ENCODE measurements around the gene ECM1. TPM values are rescaled to one million over a fixed set of nuclear protein-coding genes. Genes with fewer than 3 reads are reported as not detected.

ECM1 gene
- total RNA-seq, 1 donor from 2014 or later: under 0.01 TPM

GRCh38 chr1:150512846-150513245 is 4.9 kb downstream of the ECM1 start:
- no peak for DNase-seq (ENCODE audit: low read depth in 2 of 2)

- no peak for DNase-seq (ENCODE audit: low read depth in 2 of 2)
Measured at GRCh38 chr1:150513351-150513791, 5.5 kb downstream of the ECM1 start.

- no peak for DNase-seq (ENCODE audit: low read depth in 2 of 2)
Measured at GRCh38 chr1:150514260-150514659, 6.4 kb downstream of the ECM1 start.

- no peak for DNase-seq (ENCODE audit: low read depth in 2 of 2)
Measured at GRCh38 chr1:150514913-150515327, 7.0 kb downstream of the ECM1 start.

- peak; percentile 72 to 95 for DNase-seq (ENCODE audit: low read depth in 2 of 2)
Measured at GRCh38 chr1:150515328-150516049, 7.6 kb downstream of the ECM1 start, which contains the start of gene FALEC. TSS of gene FALEC (plus strand) at chr1:150515752.

GRCh38 chr1:150516050-150516591 is 8.2 kb downstream of the ECM1 start:
- DNase-seq (ENCODE audit: low read depth in 2 of 2): no peak

GRCh38 chr1:150516616-150517015 is 8.7 kb downstream of the ECM1 start:
- DNase-seq (ENCODE audit: low read depth in 2 of 2): no peak

GRCh38 chr1:150521196-150521968 is 13.5 kb downstream of the ECM1 start:
- no peak for DNase-seq (ENCODE audit: low read depth in 2 of 2)

GRCh38 chr1:150525348-150525747 is 17.4 kb downstream of the ECM1 start:
- DNase-seq (ENCODE audit: low read depth in 2 of 2): no peak

- DNase-seq (ENCODE audit: low read depth in 2 of 2): no peak
Measured at GRCh38 chr1:150528196-150528595, 20.3 kb downstream of the ECM1 start.

GRCh38 chr1:150529017-150529416 is 21.1 kb downstream of the ECM1 start:
- peak in 1 of 2 donors; percentile 30 for DNase-seq (ENCODE audit: low read depth in 2 of 2)

GRCh38 chr1:150530491-150531159 is 22.7 kb downstream of the ECM1 start:
- DNase-seq (ENCODE audit: low read depth in 2 of 2): no peak

GRCh38 chr1:150532860-150533259 is 25.0 kb downstream of the ECM1 start:
- DNase-seq (ENCODE audit: low read depth in 2 of 2): no peak

GRCh38 chr1:150534002-150534401 is 26.1 kb downstream of the ECM1 start:
- no peak for DNase-seq (ENCODE audit: low read depth in 2 of 2)

- no peak for DNase-seq (ENCODE audit: low read depth in 2 of 2)
Measured at GRCh38 chr1:150535511-150536287, 27.8 kb downstream of the ECM1 start.

GRCh38 chr1:150536836-150537731 is 29.2 kb downstream of the ECM1 start:
- no peak for DNase-seq (ENCODE audit: low read depth in 2 of 2)

GRCh38 chr1:150537732-150538684 is 30.1 kb downstream of the ECM1 start:
- DNase-seq (ENCODE audit: low read depth in 2 of 2): no peak

- DNase-seq (ENCODE audit: low read depth in 2 of 2): no peak
Measured at GRCh38 chr1:150543500-150544143, 35.7 kb downstream of the ECM1 start.
